GM21825 (cell line): Measurements from ENCODE around the gene MTMR3.

Experiments
- ATAC-seq: cut with Tn5 transposase; IDR thresholded peaks from one replicate; pipeline ENCODE4 v1.9.1; 2021; ENCODE audit warnings: mild to moderate bottlenecking, moderate library complexity; ENCODE audit not compliant: unreplicated experiment

The MTMR3 gene

GRCh38 chr22:29867851-29868250 lies 15.1 kb upstream of the MTMR3 start:
- no peak for ATAC-seq

- no peak for ATAC-seq
Measured at GRCh38 chr22:29870574-29870973, 12.4 kb upstream of the MTMR3 start.

GRCh38 chr22:29871684-29872083 lies 11.3 kb upstream of the MTMR3 start:
- no peak for ATAC-seq

- no peak for ATAC-seq
Measured at GRCh38 chr22:29872144-29872893, 10.7 kb upstream of the MTMR3 start.

GRCh38 chr22:29872989-29873388 lies 10.0 kb upstream of the MTMR3 start:
- no peak for ATAC-seq

- no peak for ATAC-seq
Measured at GRCh38 chr22:29873943-29874342, 9.0 kb upstream of the MTMR3 start.

GRCh38 chr22:29877620-29878019 lies 5.4 kb upstream of the MTMR3 start:
- ATAC-seq: no peak

GRCh38 chr22:29879753-29880152 lies 3.2 kb upstream of the MTMR3 start:
- ATAC-seq: no peak

- ATAC-seq: no peak
Measured at GRCh38 chr22:29882716-29883044, 294 bp upstream of the MTMR3 start.

- peak; percentile 11 for ATAC-seq
Measured at GRCh38 chr22:29883775-29884097, 762 bp downstream of the MTMR3 start.

- no peak for ATAC-seq
Measured at GRCh38 chr22:29885610-29886009, 2.6 kb downstream of the MTMR3 start.

- no peak for ATAC-seq
Measured at GRCh38 chr22:29886596-29886995, 3.6 kb downstream of the MTMR3 start.

GRCh38 chr22:29887358-29887757 lies 4.4 kb downstream of the MTMR3 start:
- ATAC-seq: no peak

- ATAC-seq: no peak
Measured at GRCh38 chr22:29890760-29891159, 7.8 kb downstream of the MTMR3 start.

- ATAC-seq: no peak
Measured at GRCh38 chr22:29892315-29893156, 9.6 kb downstream of the MTMR3 start.

- no peak for ATAC-seq
Measured at GRCh38 chr22:29901354-29901753, 18.4 kb downstream of the MTMR3 start.

- no peak for ATAC-seq
Measured at GRCh38 chr22:29903371-29903770, 20.4 kb downstream of the MTMR3 start.

- no peak for ATAC-seq
Measured at GRCh38 chr22:29904020-29904419, 21.0 kb downstream of the MTMR3 start.

GRCh38 chr22:29907753-29908515 lies 25.0 kb downstream of the MTMR3 start:
- no peak for ATAC-seq

- ATAC-seq: no peak
Measured at GRCh38 chr22:29912141-29912540, 29.2 kb downstream of the MTMR3 start.

GRCh38 chr22:29912605-29913398 lies 29.8 kb downstream of the MTMR3 start:
- no peak for ATAC-seq
